Esophagus squamous epithelium (tissue), 5 donors: ENCODE results near the gene GNA14. TPM values are rescaled to one million over a fixed set of nuclear protein-coding genes. Genes with fewer than 3 reads are reported as not detected.
"Not testable (repeated sequence)": the region's sequence is repeated elsewhere in the genome, so short reads cannot be mapped to it uniquely, and the experiment has no call there.

Source experiments
- DNase-seq: peaks from one replicate; lab custom pipeline; 2025; lab: John Stamatoyannopoulos, UW
- H3K27ac ChIP-seq, 4 donors: fragments of 200-600 bp; sonication (generic); one replicate each; pipeline ENCODE4 v1.5.1; 2016 to 2019; ENCODE audit warnings: mild to moderate bottlenecking in 1 of 4
- H3K27me3 ChIP-seq, 4 donors: fragments of 200-600 bp; sonication (generic); 1 replicate in 3 of 4; 2 replicates in 1 of 4; pipeline versions ENCODE4 v1.5.1 to v1.6.0; 2017 to 2021; ENCODE audit warnings: antibody characterized with exemption in 1 of 4
- H3K36me3 ChIP-seq, 3 donors: fragments of 200-600 bp; sonication (generic); one replicate each; pipeline ENCODE4 v1.5.1; 2016 to 2019
- H3K4me1 ChIP-seq, 3 donors: fragments of 200-600 bp; sonication (generic); one replicate each; pipeline ENCODE4 v1.5.1; 2017 to 2019
- H3K4me3 ChIP-seq, 4 donors: fragments of 200-600 bp; sonication (generic); 1 replicate in 3 of 4; 2 replicates in 1 of 4; pipeline ENCODE4 v1.5.1; 2016 to 2019; ENCODE audit warnings: mild to moderate bottlenecking in 2 of 4, moderate library complexity in 1 of 4
- H3K9me3 ChIP-seq, 3 donors: fragments of 200-600 bp; sonication (generic); one replicate each; pipeline ENCODE4 v1.5.1; 2016 to 2019
- CTCF ChIP-seq, 6 experiments: fragments of 450-650 bp in 4 of 6; fragments of 200-600 bp in 2 of 6; sonication (generic) in 2 of 6; IDR thresholded peaks; one replicate each; pipeline ENCODE4 v1.5.1; 2016 to 2019; ENCODE audit warnings: antibody characterized with exemption in 6 of 6, mild to moderate bottlenecking in 4 of 6, moderate library complexity in 4 of 6
- POLR2A ChIP-seq, 4 donors: fragments of 450-650 bp; IDR thresholded peaks; one replicate each; pipeline ENCODE4 v1.6.1; 2017; ENCODE audit warnings: antibody characterized with exemption in 4 of 4, mild to moderate bottlenecking in 4 of 4, moderate library complexity in 3 of 4
- WGBS, 2 donors: methylation state at CpG; one replicate each; pipeline ENCODE4 v1.1.5; 2018; 5-methylcytosine and 5-hydroxymethylcytosine counted together
- intact Hi-C: fragments of 100-400 bp; cut with DNase I; formaldehyde crosslinking; loops from one replicate; pipeline ENCODE4 v1.15.0; 2022
- total RNA-seq, 4 donors: library from RNA; depleted of rRNA; stranded (reverse); fragments of >200 nt; gene quantifications; one replicate each; pipeline ENCODE4 v1.1.0, GENCODE V29; 2016
- donor health status: DM: yes; HTN: yes; CAD: no.

GNA14 gene
- 1 to 10 TPM in 3 of 4 donors, under 1 TPM in 1; 0.35 to 4.0 (median 2.2) TPM for total RNA-seq

GRCh38 chr9:77648234-77649108, at the start of gene GNA14:
TSS of gene GNA14 (minus strand) at chr9:77648322. CDS start at chr9:77647793, 529 bp downstream.
- no peak for DNase-seq
- Histone ChIP-seq H3K9me3 (no peaks in the 10 kb centered on the region), H3K36me3 (no peaks in the 10 kb centered on the region), H3K4me1 (peaks cover 8 to 49% (median 9%) of the 10 kb centered on the region in 3 donors), H3K27ac (peak within 1 kb of the TSS; percentile 25 to 80 (median 63)), H3K27me3 (peaks cover 0 to 31% (median 0%) of the 10 kb centered on the region in 4 donors), H3K4me3 (peak within 1 kb of the TSS; percentile 36 to 74 (median 60))
- TF ChIP-seq POLR2A (IDR thresholded peaks at IDR 0.05) (no peak), CTCF (IDR thresholded peaks at IDR 0.05) (peak in 3 of 6 experiments; percentile 7 to 20 (median 7))
- intact Hi-C loops, result loop anchor here (5.0 to 10.0 kb wide), 2 partner anchors 151 to 184 kb away; no protein-coding TSS in a partner anchor
- 0 to 1% methylated on average over 1 to 9 of the region's 46 CpGs for WGBS, 2 donors

GRCh38 chr9:77697238-77697984, 49.3 kb upstream of the GNA14 start:
- intact Hi-C loops, result no loop called here
- no peaks in the 10 kb centered on the region for H3K36me3 ChIP-seq
- H3K27me3 ChIP-seq, result no peaks in the 10 kb centered on the region
- DNase-seq, result no peak
- WGBS, 2 donors, result 13 to 33% methylated on average over 1 of the region's 1 CpG
- TF ChIP-seq CTCF (IDR thresholded peaks at IDR 0.05) (no peak), POLR2A (IDR thresholded peaks at IDR 0.05) (no peak)
- H3K9me3 ChIP-seq, result no peaks in the 10 kb centered on the region
- peaks cover 0 to 10% (median 0%) of the 10 kb centered on the region in 3 donors for H3K4me1 ChIP-seq
- H3K27ac ChIP-seq, result no peak overlapping the region
- no peak overlapping the region for H3K4me3 ChIP-seq

GRCh38 chr9:77690723-77691122, 42.6 kb upstream of the GNA14 start:
- 73 to 80% methylated on average over 1 to 2 of the region's 3 CpGs for WGBS, 2 donors
- H3K27me3 ChIP-seq, H3K4me3 ChIP-seq, intact Hi-C loops, H3K36me3 ChIP-seq, H3K27ac ChIP-seq, H3K9me3 ChIP-seq, DNase-seq, H3K4me1 ChIP-seq: not testable (repeated sequence)

- WGBS, 2 donors, result 82 to 85% methylated on average over 3 of the region's 3 CpGs
- H3K4me3 ChIP-seq, DNase-seq, H3K27me3 ChIP-seq, H3K27ac ChIP-seq, H3K4me1 ChIP-seq, H3K9me3 ChIP-seq, intact Hi-C loops, H3K36me3 ChIP-seq: not testable (repeated sequence)
Observed at GRCh38 chr9:77690119-77690518, 42.0 kb upstream of the GNA14 start.

GRCh38 chr9:77687737-77688136, 39.6 kb upstream of the GNA14 start:
- 89 to 100% methylated on average over 1 to 3 of the region's 11 CpGs for WGBS, 2 donors
- intact Hi-C loops, H3K36me3 ChIP-seq, H3K27ac ChIP-seq, H3K4me3 ChIP-seq, H3K9me3 ChIP-seq, DNase-seq, H3K27me3 ChIP-seq, H3K4me1 ChIP-seq: not testable (repeated sequence)

GRCh38 chr9:77680581-77680980, 32.5 kb upstream of the GNA14 start:
- no peaks in the 10 kb centered on the region for H3K27me3 ChIP-seq
- TF ChIP-seq POLR2A (IDR thresholded peaks at IDR 0.05) (no peak), CTCF (IDR thresholded peaks at IDR 0.05) (no peak)
- H3K9me3 ChIP-seq, result no peaks in the 10 kb centered on the region
- intact Hi-C loops, result no loop called here
- H3K4me3 ChIP-seq, result no peak overlapping the region
- 63 to 71% methylated on average over 5 of the region's 5 CpGs for WGBS, 2 donors
- H3K4me1 ChIP-seq, result peaks cover 0 to 39% (median 21%) of the 10 kb centered on the region in 3 donors
- H3K36me3 ChIP-seq, result no peaks in the 10 kb centered on the region
- no peak overlapping the region for H3K27ac ChIP-seq
- no peak for DNase-seq
